GM12872 (cell line): Measurements from ENCODE around the gene BTN1A1.

Experiments used
- CTCF ChIP-seq: IDR thresholded peaks from 3 replicates; pipeline ENCODE4 v1.5.1; 2011; ENCODE audit warnings: low read depth, mild to moderate bottlenecking, low read length, moderate library complexity; ENCODE audit not compliant: insufficient read depth

BTN1A1 gene

GRCh38 chr6:26459023-26459810 lies 40.9 kb upstream of the BTN1A1 start:
- no peak for TF ChIP-seq CTCF

- TF ChIP-seq CTCF = no peak
Observed at GRCh38 chr6:26464014-26464413, 36.1 kb upstream of the BTN1A1 start.

GRCh38 chr6:26464416-26465131 lies 35.5 kb upstream of the BTN1A1 start:
- TF ChIP-seq CTCF = 0 out of 3 replicates have a peak, but pooled peaks have one; percentile 12

- TF ChIP-seq CTCF = no peak
Observed at GRCh38 chr6:26465776-26466175, 34.3 kb upstream of the BTN1A1 start.

- TF ChIP-seq CTCF = no peak
Observed at GRCh38 chr6:26468829-26469228, 31.3 kb upstream of the BTN1A1 start.

- TF ChIP-seq CTCF = no peak
Observed at GRCh38 chr6:26470643-26471042, 29.5 kb upstream of the BTN1A1 start.

GRCh38 chr6:26471970-26472369 lies 28.1 kb upstream of the BTN1A1 start:
- no peak for TF ChIP-seq CTCF
